Mesenchymal stem cell (in vitro differentiated cells and primary cell): ENCODE data around the gene TMEM89.

Experiments used
- DNase-seq: peaks from one replicate; pipeline ENCODE4 v3.0.0-alpha.2; 2013
- H2AFZ ChIP-seq: one replicate; pipeline ENCODE4 v1.6.1; 2013; ENCODE audit warnings: low read depth, mild to moderate bottlenecking, control low read depth, inconsistent platforms, low read length, moderate library complexity
- H2AK5ac ChIP-seq: 2 replicates; pipeline ENCODE4 v1.6.1; 2013; ENCODE audit warnings: low read length, moderate library complexity, mild to moderate bottlenecking, inconsistent platforms; ENCODE audit not compliant: severe bottlenecking
- H2BK120ac ChIP-seq: one replicate; pipeline ENCODE4 v1.6.1; 2013; ENCODE audit warnings: low read depth, mild to moderate bottlenecking, inconsistent platforms, low read length, moderate library complexity
- H2BK12ac ChIP-seq, 2 experiments: one replicate each; pipeline ENCODE4 v1.6.1; 2013; ENCODE audit warnings: inconsistent platforms in 2 of 2, low read length in 2 of 2, mild to moderate bottlenecking in 2 of 2, moderate library complexity in 2 of 2, control low read depth in 1 of 2
- H2BK15ac ChIP-seq: one replicate; pipeline ENCODE4 v1.6.1; 2013; ENCODE audit warnings: mild to moderate bottlenecking, low read depth, inconsistent platforms; ENCODE audit not compliant: poor library complexity, severe bottlenecking
- H2BK5ac ChIP-seq: 2 replicates; pipeline ENCODE4 v1.6.1; 2013; ENCODE audit warnings: low read depth, mild to moderate bottlenecking, low read length, control low read depth, inconsistent platforms; ENCODE audit not compliant: poor library complexity, severe bottlenecking
- H3K14ac ChIP-seq, 2 experiments: one replicate each; pipeline ENCODE4 v1.6.1; 2013; ENCODE audit warnings: inconsistent platforms in 2 of 2, low read length in 2 of 2, control low read depth in 1 of 2, mild to moderate bottlenecking in 1 of 2, moderate library complexity in 1 of 2
- H3K18ac ChIP-seq, 2 experiments: one replicate each; pipeline ENCODE4 v1.6.1; 2013; ENCODE audit warnings: inconsistent platforms in 2 of 2, low read length in 2 of 2, control low read depth in 1 of 2, low read depth in 1 of 2, mild to moderate bottlenecking in 1 of 2
- H3K23ac ChIP-seq, 2 experiments: one replicate each; pipeline ENCODE4 v1.6.1; 2013; ENCODE audit warnings: inconsistent platforms in 2 of 2, low read length in 2 of 2, mild to moderate bottlenecking in 2 of 2, moderate library complexity in 2 of 2, control low read depth in 1 of 2
- H3K27ac ChIP-seq: 2 replicates; pipeline ENCODE4 v1.5.1; 2013; ENCODE audit warnings: mild to moderate bottlenecking, moderate library complexity, low read length, control low read depth, inconsistent platforms; ENCODE audit not compliant: poor library complexity, severe bottlenecking
- H3K27me3 ChIP-seq, 2 experiments: 2 replicates each; pipeline versions ENCODE4 v1.6.1 to v1.7.0; 2013; ENCODE audit warnings: low read length in 2 of 2, mild to moderate bottlenecking in 2 of 2, moderate library complexity in 2 of 2, control low read depth in 1 of 2, inconsistent platforms in 1 of 2; ENCODE audit not compliant: control insufficient read depth in 1 of 2, insufficient read depth in 1 of 2
- H3K36me3 ChIP-seq, 2 experiments: 2 replicates each; pipeline versions ENCODE4 v1.6.1 to v1.7.0; 2013; ENCODE audit warnings: low read length in 2 of 2, control low read depth in 1 of 2, inconsistent platforms in 1 of 2, low read depth in 1 of 2, mild to moderate bottlenecking in 1 of 2; ENCODE audit not compliant: insufficient read depth in 2 of 2, control insufficient read depth in 1 of 2
- H3K4ac ChIP-seq, 2 experiments: one replicate each; pipeline ENCODE4 v1.6.1; 2013; ENCODE audit warnings: inconsistent platforms in 2 of 2, low read length in 2 of 2, mild to moderate bottlenecking in 2 of 2, moderate library complexity in 2 of 2, control low read depth in 1 of 2, low read depth in 1 of 2
- H3K4me1 ChIP-seq: 2 replicates; pipeline ENCODE4 v1.6.1; 2013; ENCODE audit warnings: low read depth, low read length, control low read depth; ENCODE audit not compliant: control insufficient read depth, insufficient read depth
- H3K4me2 ChIP-seq: 2 replicates; pipeline ENCODE4 v1.6.1; 2013; ENCODE audit warnings: low read length, mild to moderate bottlenecking, inconsistent platforms; ENCODE audit not compliant: poor library complexity, severe bottlenecking
- H3K4me3 ChIP-seq, 2 experiments: 2 replicates each; pipeline versions ENCODE4 v1.5.1 to v1.7.0; 2013; ENCODE audit warnings: low read length in 2 of 2, mild to moderate bottlenecking in 2 of 2, control low read depth in 1 of 2, low read depth in 1 of 2; ENCODE audit not compliant: insufficient read depth in 1 of 2
- H3K79me1 ChIP-seq: replicated peaks from 2 replicates; pipeline ENCODE4 v1.6.1; 2013; ENCODE audit warnings: mild to moderate bottlenecking, control low read depth, low read length, inconsistent platforms; ENCODE audit not compliant: poor library complexity, severe bottlenecking
- H3K9ac ChIP-seq: 2 replicates; pipeline ENCODE4 v1.7.0; 2013; ENCODE audit warnings: mild to moderate bottlenecking, low read length, moderate library complexity
- H3K9me3 ChIP-seq: 2 replicates; pipeline ENCODE4 v1.7.0; 2013; ENCODE audit warnings: mild to moderate bottlenecking, low read length; ENCODE audit not compliant: control insufficient read depth
- H4K8ac ChIP-seq: one replicate; pipeline ENCODE4 v1.6.1; 2013; ENCODE audit warnings: inconsistent platforms, mild to moderate bottlenecking, low read length, moderate library complexity
- H4K91ac ChIP-seq: one replicate; pipeline ENCODE4 v1.6.1; 2013; ENCODE audit warnings: mild to moderate bottlenecking, low read length, inconsistent platforms
- WGBS: methylation state at CpG from one replicate; pipeline ENCODE4 v1.1.7; 2013; ENCODE audit warnings: mixed read lengths; 5-methylcytosine and 5-hydroxymethylcytosine counted together

The TMEM89 gene

GRCh38 chr3:48595526-48596121, 25.9 kb downstream of the TMEM89 start:
- peak overlapping the region; percentile 85 to 98 for H2BK12ac ChIP-seq
- H3K9ac ChIP-seq: no peak overlapping the region
- H4K91ac ChIP-seq: peak overlapping the region; percentile 90
- H3K18ac ChIP-seq: peak overlapping the region; percentile 58 to 86
- H3K4me3 ChIP-seq: peak overlapping the region in 1 of 2 experiments; percentile 73
- peaks cover 94% of the 10 kb centered on the region for H3K4me1 ChIP-seq
- H3K27me3 ChIP-seq: no peaks in the 10 kb centered on the region
- peak overlapping the region; percentile 73 for H2BK5ac ChIP-seq
- H2BK120ac ChIP-seq: peak overlapping the region; percentile 78
- 4% methylated on average over 10 of the region's 10 CpGs for WGBS
- H3K79me1 ChIP-seq: peaks cover 1% of the 10 kb centered on the region
- H2AK5ac ChIP-seq: peak overlapping the region; percentile 92
- no peak overlapping the region for H3K14ac ChIP-seq
- peak overlapping the region; percentile 33 for H4K8ac ChIP-seq
- H3K27ac ChIP-seq: peak overlapping the region; percentile 91
- H3K4me2 ChIP-seq: no peak overlapping the region
- H3K36me3 ChIP-seq: peaks cover 24 to 63% of the 10 kb centered on the region in 2 experiments
- peak overlapping the region in 1 of 2 experiments; percentile 61 for H3K23ac ChIP-seq
- H3K4ac ChIP-seq: peak overlapping the region; percentile 55 to 92
- no peaks in the 10 kb centered on the region for H3K9me3 ChIP-seq
- peak overlapping the region; percentile 55 for H2BK15ac ChIP-seq
- peak; percentile 97 for DNase-seq
- no peak overlapping the region for H2AFZ ChIP-seq

- Histone ChIP-seq H2AK5ac (peak within 1 kb of the TSS; percentile 92), H3K9ac (peak within 1 kb of the TSS; percentile 75), H3K4me1 (peaks cover 95% of the 10 kb centered on the region), H3K9me3 (no peaks in the 10 kb centered on the region), H3K36me3 (peaks cover 19 to 63% of the 10 kb centered on the region in 2 experiments), H2AFZ (no peak within 1 kb of the TSS), H3K18ac (peak within 1 kb of the TSS; percentile 86 to 94), H3K27me3 (no peaks in the 10 kb centered on the region), H2BK12ac (peak within 1 kb of the TSS; percentile 85 to 98), H3K23ac (peak within 1 kb of the TSS in 1 of 2 experiments; percentile 61), H2BK5ac (peak within 1 kb of the TSS; percentile 73), H3K4me3 (peak within 1 kb of the TSS; percentile 59 to 73), H3K79me1 (no peaks in the 10 kb centered on the region), H4K8ac (peak within 1 kb of the TSS; percentile 49), H3K27ac (peak within 1 kb of the TSS; percentile 91), H4K91ac (peak within 1 kb of the TSS; percentile 90), H2BK120ac (peak within 1 kb of the TSS; percentile 78), H3K4ac (peak within 1 kb of the TSS; percentile 82 to 92), H3K4me2 (peak within 1 kb of the TSS; percentile 81), H3K14ac (peak within 1 kb of the TSS in 1 of 2 experiments; percentile 80), H2BK15ac (peak within 1 kb of the TSS; percentile 55)
- DNase-seq: no peak
- WGBS: 13% methylated on average over 25 of the region's 35 CpGs
These were observed 26.5 kb downstream of the TMEM89 start, which contains the start of gene COL7A1 for GRCh38 chr3:48595075-48595525. Gene COL7A1, minus strand, starts transcription at chr3:48595329. Its CDS starts 170 bp downstream, at chr3:48595159.

GRCh38 chr3:48594417-48595049, 27.0 kb downstream of the TMEM89 start:
- peak overlapping the region; percentile 33 for H2BK5ac ChIP-seq
- peak; percentile 43 for DNase-seq
- 44% methylated on average over 36 of the region's 39 CpGs for WGBS

GRCh38 chr3:48593337-48593736, 28.2 kb downstream of the TMEM89 start:
- Histone ChIP-seq H3K14ac (peak overlapping the region in 1 of 2 experiments; percentile 85), H3K36me3 (peaks cover 6 to 66% of the 10 kb centered on the region in 2 experiments), H3K4me3 (peak overlapping the region in 1 of 2 experiments; percentile 11), H4K8ac (no peak overlapping the region), H3K27me3 (no peaks in the 10 kb centered on the region), H2BK5ac (no peak overlapping the region), H3K18ac (no peak overlapping the region), H3K9me3 (no peaks in the 10 kb centered on the region), H2BK12ac (peak overlapping the region in 1 of 2 experiments; percentile 61), H3K9ac (no peak overlapping the region), H2AFZ (no peak overlapping the region), H3K79me1 (peaks cover 8% of the 10 kb centered on the region), H4K91ac (no peak overlapping the region), H3K4me2 (peak overlapping the region; percentile 81), H3K4ac (no peak overlapping the region), H2AK5ac (no peak overlapping the region), H2BK120ac (no peak overlapping the region), H2BK15ac (no peak overlapping the region), H3K27ac (no peak overlapping the region), H3K23ac (no peak overlapping the region), H3K4me1 (peaks cover 92% of the 10 kb centered on the region)
- DNase-seq: no peak
- 96% methylated on average over 9 of the region's 9 CpGs for WGBS

More at GRCh38 chr3:48594417-48595049, 27.0 kb downstream of the TMEM89 start:
- H3K4me3 ChIP-seq: peak overlapping the region; percentile 59 to 73
- H3K23ac ChIP-seq: no peak overlapping the region
- peak overlapping the region; percentile 37 to 82 for H3K4ac ChIP-seq
- H3K9me3 ChIP-seq: no peaks in the 10 kb centered on the region
- H3K27me3 ChIP-seq: no peaks in the 10 kb centered on the region
- peak overlapping the region; percentile 65 for H3K27ac ChIP-seq
- peak overlapping the region; percentile 75 for H3K9ac ChIP-seq
- H3K79me1 ChIP-seq: no peaks in the 10 kb centered on the region
- peak overlapping the region in 1 of 2 experiments; percentile 80 for H3K14ac ChIP-seq
- H3K4me1 ChIP-seq: peaks cover 93% of the 10 kb centered on the region
- H2AFZ ChIP-seq: no peak overlapping the region
- peak overlapping the region; percentile 78 for H2BK120ac ChIP-seq
- H3K36me3 ChIP-seq: peaks cover 13 to 62% of the 10 kb centered on the region in 2 experiments
- H4K91ac ChIP-seq: peak overlapping the region; percentile 8
- H2BK12ac ChIP-seq: peak overlapping the region; percentile 35 to 78
- peak overlapping the region; percentile 81 for H3K4me2 ChIP-seq
- H2AK5ac ChIP-seq: peak overlapping the region; percentile 58
- peak overlapping the region; percentile 49 for H4K8ac ChIP-seq
- H2BK15ac ChIP-seq: peak overlapping the region; percentile 4
- H3K18ac ChIP-seq: peak overlapping the region; percentile 11 to 94
